ENCODE data around the gene DHX34.

Gene DHX34

GRCh38 chr19:47419030-47419783, 70.1 kb downstream of the DHX34 start, which contains the start of gene MEIS3:
MEIS3 (minus strand) TSS chr19:47419527; CDS start chr19:47419081, 446 bp downstream.
- TF ChIP-seq CTCF (IDR thresholded peaks at IDR 0.05; ENCODE audit: low read depth, low read length), result no peak
- H3K9me3 ChIP-seq (ENCODE audit: severe bottlenecking), result no peaks in the 10 kb centered on the region
- peak; percentile 48 for DNase-seq
- no peak within 1 kb of the TSS; the same call in 1 of the 2 replicates for H3K27ac ChIP-seq
- H3K36me3 ChIP-seq, result peaks cover 8% of the 10 kb centered on the region
- no peaks in the 10 kb centered on the region for H3K27me3 ChIP-seq (ENCODE audit: insufficient read depth, low read depth, severe bottlenecking)
- peak within 1 kb of the TSS; percentile 53 for H3K4me3 ChIP-seq (ENCODE audit: low read depth, low read length)

GRCh38 chr19:47419789-47420188, 70.7 kb downstream of the DHX34 start:
- Histone ChIP-seq H3K4me3 (ENCODE audit: low read depth, low read length) (peak overlapping the region; percentile 45), H3K27ac (no peak overlapping the region), H3K9me3 (ENCODE audit: severe bottlenecking) (no peaks in the 10 kb centered on the region), H3K36me3 (peaks cover 6% of the 10 kb centered on the region; the same call in 1 of the 2 replicates), H3K27me3 (ENCODE audit: insufficient read depth, low read depth, severe bottlenecking) (no peaks in the 10 kb centered on the region)
- no peak for DNase-seq
- no peak for TF ChIP-seq CTCF (IDR thresholded peaks at IDR 0.05; ENCODE audit: low read depth, low read length)

DNA sequence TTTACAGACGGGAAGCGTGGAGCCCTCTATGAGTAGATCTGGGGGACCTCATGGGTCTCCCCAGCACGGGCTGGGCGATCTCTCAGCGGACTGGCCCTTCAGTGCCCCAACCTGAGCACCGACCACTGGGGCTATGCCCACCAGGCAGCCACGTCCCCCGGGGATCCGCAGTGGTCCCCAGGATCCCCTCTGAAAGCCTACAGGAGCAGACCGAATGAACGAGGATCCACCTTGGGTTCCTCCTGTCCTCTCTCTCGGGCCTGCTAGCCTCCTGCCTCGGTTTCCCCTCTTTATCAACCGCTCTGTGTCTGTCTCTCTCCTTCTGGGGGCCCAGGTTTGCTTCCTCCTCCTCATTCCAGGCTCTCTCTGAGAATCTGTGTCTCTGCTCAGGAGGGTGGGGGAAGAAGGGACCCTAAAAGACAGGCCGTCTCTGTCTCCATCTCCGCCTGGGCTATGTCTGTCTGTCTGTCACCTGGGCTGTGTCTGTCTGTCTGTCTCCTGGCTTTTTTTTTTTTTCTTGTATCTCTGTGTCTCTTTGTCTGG, 72.2 kb downstream of the DHX34 start:
- no peak for TF ChIP-seq CTCF (IDR thresholded peaks at IDR 0.05; ENCODE audit: low read depth, low read length)
- H3K9me3 ChIP-seq (ENCODE audit: severe bottlenecking), result no peaks in the 10 kb centered on the region
- H3K27me3 ChIP-seq (ENCODE audit: insufficient read depth, low read depth, severe bottlenecking), result no peaks in the 10 kb centered on the region
- peak overlapping the region; percentile 64 for H3K27ac ChIP-seq
- H3K36me3 ChIP-seq, result peaks cover 4% of the 10 kb centered on the region; the same call in 1 of the 2 replicates
- peak overlapping the region; percentile 32 for H3K4me3 ChIP-seq (ENCODE audit: low read depth, low read length)
- no peak for DNase-seq

- Histone ChIP-seq H3K27ac (peak overlapping the region; percentile 64), H3K36me3 (no peaks in the 10 kb centered on the region), H3K9me3 (ENCODE audit: severe bottlenecking) (no peaks in the 10 kb centered on the region), H3K27me3 (ENCODE audit: insufficient read depth, low read depth, severe bottlenecking) (no peaks in the 10 kb centered on the region), H3K4me3 (ENCODE audit: low read depth, low read length) (peak overlapping the region; percentile 32)
- DNase-seq, result peak; percentile 80
- TF ChIP-seq CTCF (IDR thresholded peaks at IDR 0.05; ENCODE audit: low read depth, low read length), result no peak
Measured at GRCh38 chr19:47421844-47422395, 72.8 kb downstream of the DHX34 start.

- Histone ChIP-seq H3K36me3 (no peaks in the 10 kb centered on the region), H3K27ac (peak overlapping the region; percentile 64), H3K27me3 (ENCODE audit: insufficient read depth, low read depth, severe bottlenecking) (no peaks in the 10 kb centered on the region), H3K9me3 (ENCODE audit: severe bottlenecking) (no peaks in the 10 kb centered on the region), H3K4me3 (ENCODE audit: low read depth, low read length) (peak overlapping the region; percentile 32)
- no peak for DNase-seq
- TF ChIP-seq CTCF (IDR thresholded peaks at IDR 0.05; ENCODE audit: low read depth, low read length), result no peak
Measured at GRCh38 chr19:47422417-47423163, 73.5 kb downstream of the DHX34 start.

Data from WERI-Rb-1 (cell line).